CD4-positive, alpha-beta T cell (primary cell): ENCODE data around the gene ANKS3. TPM values are rescaled to one million over a fixed set of nuclear protein-coding genes. Genes with fewer than 3 reads are reported as not detected.

Experiments
- ATAC-seq: fragments of 200-7000 bp; cut with Tn5 transposase; one replicate; pipeline ENCODE4 v1.10.0; 2022; ENCODE audit warnings: mild to moderate bottlenecking; ENCODE audit not compliant: poor library complexity
- CTCF ChIA-PET: fragments of 350-600 bp; sonication (Branson Sonifier 250); formaldehyde crosslinking; loops from one replicate; lab custom pipeline; 2021; ENCODE audit warnings: antibody characterized with exemption, inconsistent platforms; lab: Charles Lee
- POLR2A ChIA-PET: fragments of 350-600 bp; sonication (Branson Sonifier 250); formaldehyde crosslinking; loops from one replicate; lab custom pipeline; 2021; ENCODE audit warnings: antibody characterized with exemption, inconsistent platforms; lab: Charles Lee
- DNase-seq, 14 experiments: peaks; one replicate each; pipeline ENCODE4 v3.0.0-alpha.2; 2013 to 2020; ENCODE audit warnings: mixed read lengths in 2 of 14
- H3K27ac ChIP-seq, 2 donors: one replicate each; pipeline versions ENCODE4 v1.5.1 to v1.7.0; 2013; ENCODE audit warnings: low read length in 2 of 2, low read depth in 1 of 2, mild to moderate bottlenecking in 1 of 2
- H3K27me3 ChIP-seq, 2 experiments: 1 replicate in 1 of 2; 2 replicates in 1 of 2; pipeline versions ENCODE4 v1.6.1 to v1.7.0; 2013; ENCODE audit warnings: low read length in 2 of 2, control low read depth in 1 of 2, mild to moderate bottlenecking in 1 of 2, moderate library complexity in 1 of 2; ENCODE audit not compliant: insufficient read depth in 2 of 2, control insufficient read depth in 1 of 2
- H3K36me3 ChIP-seq: one replicate; pipeline ENCODE4 v1.6.1; 2013; ENCODE audit warnings: low read length, control low read depth; ENCODE audit not compliant: insufficient read depth
- H3K4me1 ChIP-seq: one replicate; pipeline ENCODE4 v1.6.1; 2013; ENCODE audit warnings: low read length, control low read depth; ENCODE audit not compliant: insufficient read depth
- H3K4me3 ChIP-seq: one replicate; pipeline ENCODE4 v1.5.1; 2013; ENCODE audit warnings: mild to moderate bottlenecking, low read length, moderate library complexity
- H3K9me3 ChIP-seq, 2 experiments: 1 replicate in 1 of 2; 2 replicates in 1 of 2; pipeline versions ENCODE4 v1.6.1 to v1.7.0; 2013; ENCODE audit warnings: low read length in 2 of 2, mild to moderate bottlenecking in 2 of 2, control low read depth in 1 of 2, moderate library complexity in 1 of 2; ENCODE audit not compliant: control insufficient read depth in 1 of 2, insufficient read depth in 1 of 2
- H3K27ac Mint-ChIP-seq: one replicate; pipeline ENCODE4 v1.8.0; 2020; ENCODE audit warnings: mixed read lengths
- H3K27me3 Mint-ChIP-seq: one replicate; pipeline ENCODE4 v1.8.0; 2021; ENCODE audit warnings: mixed read lengths
- H3K36me3 Mint-ChIP-seq: one replicate; pipeline ENCODE4 v1.8.0; 2021; ENCODE audit warnings: low read depth, mixed read lengths
- H3K4me1 Mint-ChIP-seq: one replicate; pipeline ENCODE4 v1.8.0; 2021; ENCODE audit warnings: low read depth, mixed read lengths
- H3K4me3 Mint-ChIP-seq: one replicate; pipeline ENCODE4 v1.8.0; 2020; ENCODE audit warnings: mild to moderate bottlenecking, mixed read lengths
- H3K9me3 Mint-ChIP-seq: one replicate; pipeline ENCODE4 v1.8.0; 2020; ENCODE audit warnings: mixed read lengths
- intact Hi-C, 2 experiments: fragments of 100-400 bp; cut with DNase I in 1 of 2; cut with micrococcal nuclease in 1 of 2; formaldehyde crosslinking; loops; one replicate each; pipeline versions ENCODE4 v1.15.1 to v1.9.0; 2023 to 2025; cut with DNase I, micrococcal nuclease
- total RNA-seq, 174 experiments: library from RNA in 2 of 174; stranded (reverse) in 2 of 174; gene quantifications; one replicate each; pipeline ENCODE4 v1.2.3 and lab custom pipeline; 2021 to 2026
- TF ChIP-seq, protein P1 (sequence below): fragments of 200-600 bp; IDR thresholded peaks from one replicate; pipeline ENCODE4 v1.8.0; 2022; ENCODE audit warnings: antibody characterized with exemption, mild to moderate bottlenecking

Gene ANKS3
- total RNA-seq, 2 experiments from 2014 or later = 13.5 TPM

DNA sequence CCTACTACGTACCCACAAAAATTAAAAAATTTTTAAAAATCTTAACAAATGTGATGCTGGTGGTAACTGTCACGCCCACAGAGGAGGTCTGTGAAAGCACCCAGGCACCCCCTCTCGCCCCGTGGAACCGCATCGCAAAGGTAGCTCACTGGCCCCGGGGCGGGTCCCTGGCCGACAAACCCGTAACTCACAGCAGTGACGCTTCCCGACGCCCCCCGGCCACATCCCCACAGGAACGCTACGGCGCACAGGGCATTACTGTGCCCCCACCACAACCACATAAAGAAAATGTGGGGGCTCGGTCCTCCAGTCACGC, 366 bp downstream of the ANKS3 start:
- DNase-seq = peak in 4 of 14 experiments; percentile 4 to 25 (median 10)
- Histone ChIP-seq H3K4me1 (peaks cover 21% of the 10 kb centered on the region), H3K4me3 (peak overlapping the region; percentile 99), H3K9me3 (no peaks in the 10 kb centered on the region), H3K27me3 (no peaks in the 10 kb centered on the region), H3K36me3 (peaks cover 13% of the 10 kb centered on the region), H3K27ac (peak overlapping the region in 1 of 2 donors; percentile 68)
- Mint-ChIP-seq H3K36me3 (peaks cover 22% of the 10 kb centered on the region), H3K4me1 (peaks cover 31% of the 10 kb centered on the region), H3K27me3 (no peaks in the 10 kb centered on the region), H3K4me3 (peak overlapping the region; percentile 98), H3K9me3 (no peaks in the 10 kb centered on the region), H3K27ac (peak overlapping the region; percentile 90)
- peak; percentile 19 for ATAC-seq
- ChIA-PET CTCF (interaction anchor here (1.0 to 1.6 kb wide), 4 partner anchors 40 to 117 kb away, joined by 3 to 7 read pairs (median 5); partner anchors contain the start of genes MGRN1 and ROGDI), POLR2A (interaction anchor here (0.8 to 3.0 kb wide), 18 partner anchors 9 to 480 kb away, joined by 3 to 61 read pairs (median 6); partner anchors contain the start of genes CDIP1, GLYR1, MGRN1 and NAGPA)
- TF ChIP-seq, protein P1, sequence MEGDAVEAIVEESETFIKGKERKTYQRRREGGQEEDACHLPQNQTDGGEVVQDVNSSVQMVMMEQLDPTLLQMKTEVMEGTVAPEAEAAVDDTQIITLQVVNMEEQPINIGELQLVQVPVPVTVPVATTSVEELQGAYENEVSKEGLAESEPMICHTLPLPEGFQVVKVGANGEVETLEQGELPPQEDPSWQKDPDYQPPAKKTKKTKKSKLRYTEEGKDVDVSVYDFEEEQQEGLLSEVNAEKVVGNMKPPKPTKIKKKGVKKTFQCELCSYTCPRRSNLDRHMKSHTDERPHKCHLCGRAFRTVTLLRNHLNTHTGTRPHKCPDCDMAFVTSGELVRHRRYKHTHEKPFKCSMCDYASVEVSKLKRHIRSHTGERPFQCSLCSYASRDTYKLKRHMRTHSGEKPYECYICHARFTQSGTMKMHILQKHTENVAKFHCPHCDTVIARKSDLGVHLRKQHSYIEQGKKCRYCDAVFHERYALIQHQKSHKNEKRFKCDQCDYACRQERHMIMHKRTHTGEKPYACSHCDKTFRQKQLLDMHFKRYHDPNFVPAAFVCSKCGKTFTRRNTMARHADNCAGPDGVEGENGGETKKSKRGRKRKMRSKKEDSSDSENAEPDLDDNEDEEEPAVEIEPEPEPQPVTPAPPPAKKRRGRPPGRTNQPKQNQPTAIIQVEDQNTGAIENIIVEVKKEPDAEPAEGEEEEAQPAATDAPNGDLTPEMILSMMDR = no peak
- intact Hi-C loops = loop anchor here (1.0 to 10.0 kb wide), 9 partner anchors 33 to 341 kb away; partner anchors contain the start of genes ROGDI (in 2 of the 2), ZNF500 (in 2 of the 2), ALG1 (in 1 of the 2) and GLYR1 (in 1 of the 2)

DNA sequence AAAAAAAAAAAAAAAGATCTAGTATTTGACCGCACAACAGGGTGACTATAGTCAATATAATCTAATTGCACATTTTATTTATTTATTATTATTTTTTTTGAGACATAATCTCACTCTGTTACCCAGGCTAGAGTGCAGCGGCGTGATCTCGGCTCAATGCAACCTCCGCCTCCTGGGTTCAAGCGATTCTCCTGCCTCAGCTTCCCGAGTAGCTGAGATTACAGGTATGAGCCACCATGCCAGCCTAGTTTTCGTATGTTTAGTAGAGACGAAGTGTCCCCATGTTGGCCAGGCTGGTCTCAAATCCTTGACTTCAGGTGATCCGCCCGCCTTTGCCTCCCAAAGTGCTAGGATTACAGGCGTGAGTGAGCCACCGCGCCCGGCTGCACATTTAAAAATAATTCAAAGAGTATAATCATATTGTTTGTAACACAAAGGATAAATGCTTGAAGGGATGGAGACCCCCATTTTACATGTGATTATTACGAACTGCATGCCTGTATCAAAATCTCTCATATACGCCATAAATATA, 794 bp downstream of the ANKS3 start:
- no peak overlapping the region for H3K27ac ChIP-seq
- H3K4me1 ChIP-seq = peaks cover 21% of the 10 kb centered on the region
- Mint-ChIP-seq H3K4me1 (peaks cover 31% of the 10 kb centered on the region), H3K27me3 (no peaks in the 10 kb centered on the region), H3K9me3 (no peaks in the 10 kb centered on the region), H3K27ac (peak overlapping the region; percentile 90), H3K4me3 (peak overlapping the region; percentile 98), H3K36me3 (peaks cover 26% of the 10 kb centered on the region)
- H3K4me3 ChIP-seq = peak overlapping the region; percentile 99
- TF ChIP-seq, protein P1 = no peak
- peaks cover 16% of the 10 kb centered on the region for H3K36me3 ChIP-seq
- ChIA-PET CTCF (interaction anchor here (1.1 kb wide), 2 partner anchors 69 to 117 kb away, joined by 3 to 4 read pairs; partner anchors contain the start of gene ROGDI), POLR2A (interaction anchor here (1.0 to 3.0 kb wide), 10 partner anchors 34 to 194 kb away, joined by 3 to 61 read pairs (median 9); partner anchors contain the start of genes CDIP1, MGRN1, NUDT16L1 and ROGDI)
- intact Hi-C loops = loop anchor here in 1 of 2 experiments (10.0 kb wide), 3 partner anchors 222 to 342 kb away; partner anchors contain the start of genes ALG1, NAGPA and SEC14L5
- no peak for DNase-seq
- no peaks in the 10 kb centered on the region for H3K27me3 ChIP-seq
- ATAC-seq = no peak
- H3K9me3 ChIP-seq = no peaks in the 10 kb centered on the region

DNA sequence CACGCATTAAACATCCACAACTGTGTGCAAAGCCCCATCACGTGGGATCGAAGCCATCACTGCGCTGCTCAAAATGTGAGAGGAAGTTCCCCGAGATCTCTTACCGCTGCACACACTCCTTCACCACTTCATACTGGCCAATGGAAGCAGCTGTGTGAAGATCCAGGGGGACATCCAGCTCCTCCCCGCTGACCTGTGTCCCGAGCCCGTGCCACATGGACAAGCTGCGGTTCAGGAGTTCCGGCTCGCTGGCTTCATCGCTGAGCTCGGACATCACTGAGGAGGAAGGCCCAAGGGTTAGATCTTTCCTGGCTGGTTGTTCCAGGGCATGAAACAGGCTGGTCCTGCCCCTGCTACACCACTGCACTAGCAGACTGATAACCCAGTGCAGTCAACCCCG, 4.2 kb downstream of the ANKS3 start:
- TF ChIP-seq, protein P1 = no peak
- Histone ChIP-seq H3K36me3 (peaks cover 32% of the 10 kb centered on the region), H3K27ac (no peak overlapping the region), H3K4me1 (peaks cover 13% of the 10 kb centered on the region), H3K4me3 (no peak overlapping the region), H3K9me3 (no peaks in the 10 kb centered on the region), H3K27me3 (no peaks in the 10 kb centered on the region)
- POLR2A ChIA-PET = no interaction called here
- H3K4me3 Mint-ChIP-seq = no peak overlapping the region
- DNase-seq (no peak), ATAC-seq (no peak)
- peaks cover 25% of the 10 kb centered on the region for H3K4me1 Mint-ChIP-seq
- H3K27ac Mint-ChIP-seq = no peak overlapping the region
- no peaks in the 10 kb centered on the region for H3K27me3 Mint-ChIP-seq
- H3K36me3 Mint-ChIP-seq = peaks cover 53% of the 10 kb centered on the region
- H3K9me3 Mint-ChIP-seq = no peaks in the 10 kb centered on the region
- intact Hi-C loops = loop anchor here in 1 of 2 experiments (10.0 kb wide), 3 partner anchors 225 to 345 kb away; partner anchors contain the start of genes ALG1, NAGPA and SEC14L5
- CTCF ChIA-PET = no interaction called here
